ENCODE data around the gene GOLGA2.

GOLGA2 gene

GRCh38 chr9:128211186-128211980 is 64.4 kb downstream of the GOLGA2 start:
- no peak overlapping the region for H3K27ac ChIP-seq
- H3K9me3 ChIP-seq (ENCODE audit: severe bottlenecking): no peaks in the 10 kb centered on the region
- no peaks in the 10 kb centered on the region for H3K27me3 ChIP-seq (ENCODE audit: insufficient read depth, low read depth, severe bottlenecking)
- no peak overlapping the region for H3K4me3 ChIP-seq (ENCODE audit: low read depth, low read length)
- DNase-seq: no peak
- no peak for TF ChIP-seq CTCF (IDR thresholded peaks at IDR 0.05; ENCODE audit: low read depth, low read length)
- peaks cover 58% of the 10 kb centered on the region for H3K36me3 ChIP-seq

GRCh38 chr9:128208946-128209669 is 66.7 kb downstream of the GOLGA2 start:
- H3K36me3 ChIP-seq: peaks cover 66% of the 10 kb centered on the region
- TF ChIP-seq CTCF (IDR thresholded peaks at IDR 0.05; ENCODE audit: low read depth, low read length): no peak
- H3K27ac ChIP-seq: no peak overlapping the region
- H3K4me3 ChIP-seq (ENCODE audit: low read depth, low read length): no peak overlapping the region
- no peaks in the 10 kb centered on the region for H3K27me3 ChIP-seq (ENCODE audit: insufficient read depth, low read depth, severe bottlenecking)
- no peak for DNase-seq
- no peaks in the 10 kb centered on the region for H3K9me3 ChIP-seq (ENCODE audit: severe bottlenecking)

- no peak for DNase-seq
- Histone ChIP-seq H3K4me3 (ENCODE audit: low read depth, low read length) (no peak overlapping the region), H3K9me3 (ENCODE audit: severe bottlenecking) (no peaks in the 10 kb centered on the region), H3K27me3 (ENCODE audit: insufficient read depth, low read depth, severe bottlenecking) (no peaks in the 10 kb centered on the region), H3K27ac (no peak overlapping the region), H3K36me3 (peaks cover 59% of the 10 kb centered on the region)
- no peak for TF ChIP-seq CTCF (IDR thresholded peaks at IDR 0.05; ENCODE audit: low read depth, low read length)
These were observed 67.4 kb downstream of the GOLGA2 start for GRCh38 chr9:128208386-128208785.

GRCh38 chr9:128206916-128207910 is 68.6 kb downstream of the GOLGA2 start:
- DNase-seq: no peak
- Histone ChIP-seq H3K9me3 (ENCODE audit: severe bottlenecking) (no peaks in the 10 kb centered on the region), H3K36me3 (peaks cover 60% of the 10 kb centered on the region), H3K4me3 (ENCODE audit: low read depth, low read length) (no peak overlapping the region), H3K27ac (no peak overlapping the region), H3K27me3 (ENCODE audit: insufficient read depth, low read depth, severe bottlenecking) (no peaks in the 10 kb centered on the region)
- TF ChIP-seq CTCF (IDR thresholded peaks at IDR 0.05; ENCODE audit: low read depth, low read length): no peak

GRCh38 chr9:128206484-128206883 is 69.3 kb downstream of the GOLGA2 start:
- H3K27ac ChIP-seq: no peak overlapping the region
- DNase-seq: no peak
- H3K9me3 ChIP-seq (ENCODE audit: severe bottlenecking): no peaks in the 10 kb centered on the region
- H3K27me3 ChIP-seq (ENCODE audit: insufficient read depth, low read depth, severe bottlenecking): no peaks in the 10 kb centered on the region
- H3K4me3 ChIP-seq (ENCODE audit: low read depth, low read length): no peak overlapping the region
- no peak for TF ChIP-seq CTCF (IDR thresholded peaks at IDR 0.05; ENCODE audit: low read depth, low read length)
- H3K36me3 ChIP-seq: peaks cover 53% of the 10 kb centered on the region

All from WERI-Rb-1 (cell line).